DOHH2 (cell line): Measurements from ENCODE around the gene PYY.

Experiments used
- CTCF ChIP-seq: fragments of 200-600 bp; sonication (generic); IDR thresholded peaks from one replicate; pipeline ENCODE4 v1.5.1; 2014; ENCODE audit warnings: antibody characterized with exemption, mild to moderate bottlenecking, low read depth, low read length; ENCODE audit not compliant: poor library complexity, severe bottlenecking
- EZH2phosphoT487 ChIP-seq: fragments of 200-600 bp; sonication (generic); IDR thresholded peaks from 2 replicates; pipeline ENCODE4 v1.6.1; 2017; ENCODE audit warnings: borderline replicate concordance, mild to moderate bottlenecking, antibody characterized with exemption, low read length, moderate library complexity, mixed read lengths

- TF ChIP-seq CTCF (no peak), EZH2phosphoT487 (no peak)
Observed at GRCh38 chr17:43915559-43915958, 38.2 kb downstream of the PYY start.
